B cell (primary cell): Measurements from ENCODE around the gene PHKA2. TPM values are rescaled to one million over a fixed set of nuclear protein-coding genes. Genes with fewer than 3 reads are reported as not detected.

Experiments used
- ATAC-seq: fragments of 200-7000 bp; cut with Tn5 transposase; one replicate; pipeline ENCODE4 v1.10.0; 2021; ENCODE audit warnings: low read depth, mild to moderate bottlenecking, moderate number of reproducible peaks, moderate library complexity
- CTCF ChIA-PET: fragments of 350-600 bp; sonication (Branson Sonifier 250); formaldehyde crosslinking; loops from one replicate; lab custom pipeline; 2021; ENCODE audit warnings: antibody characterized with exemption, inconsistent platforms; lab: Charles Lee
- POLR2A ChIA-PET: fragments of 350-600 bp; sonication (Branson Sonifier 250); formaldehyde crosslinking; loops from one replicate; lab custom pipeline; 2021; ENCODE audit warnings: antibody characterized with exemption; lab: Charles Lee
- DNase-seq: peaks from one replicate; pipeline ENCODE4 v3.0.0; 2013
- H2AFZ ChIP-seq: 2 replicates; pipeline ENCODE4 v1.6.1; 2012; ENCODE audit warnings: mild to moderate bottlenecking, low read depth, low read length; ENCODE audit not compliant: insufficient read depth, poor library complexity, severe bottlenecking
- H3K27ac ChIP-seq, 2 donors: 1 replicate in 1 of 2; 2 replicates in 1 of 2; pipeline ENCODE4 v1.5.1; 2012 to 2013; ENCODE audit warnings: low read length in 2 of 2, mild to moderate bottlenecking in 2 of 2, moderate library complexity in 1 of 2
- H3K27me3 ChIP-seq, 4 experiments: fragments of 200-600 bp in 1 of 4; sonication (generic) in 1 of 4; replicated peaks in 1 of 4; 1 replicate in 2 of 4; 2 replicates in 2 of 4; pipeline versions ENCODE4 v1.6.1 to v1.7.0; 2013 to 2016; ENCODE audit warnings: low read length in 3 of 4, mild to moderate bottlenecking in 2 of 4, mixed read lengths in 1 of 4, moderate library complexity in 1 of 4; ENCODE audit not compliant: insufficient read depth in 4 of 4, control insufficient read depth in 3 of 4; ENCODE audit errors: control extremely low read depth in 1 of 4
- H3K36me3 ChIP-seq, 2 experiments: replicated peaks in 1 of 2; 1 replicate in 1 of 2; 2 replicates in 1 of 2; pipeline versions ENCODE4 v1.6.1 to v1.7.1; 2013; ENCODE audit warnings: low read length in 1 of 2; ENCODE audit not compliant: insufficient read depth in 2 of 2, control insufficient read depth in 1 of 2; ENCODE audit errors: control extremely low read depth in 1 of 2, extremely low read depth in 1 of 2
- H3K4me1 ChIP-seq, 2 donors: fragments of 200-600 bp in 1 of 2; sonication (generic) in 1 of 2; 1 replicate in 1 of 2; 2 replicates in 1 of 2; pipeline versions ENCODE4 v1.5.1 to v1.6.1; 2013 to 2017; ENCODE audit warnings: low read length in 2 of 2; ENCODE audit not compliant: control insufficient read depth in 2 of 2, insufficient read depth in 2 of 2
- H3K4me2 ChIP-seq: replicated peaks from 2 replicates; pipeline ENCODE3; 2012; ENCODE audit warnings: mild to moderate bottlenecking, low read depth, low read length; ENCODE audit not compliant: poor library complexity, severe bottlenecking
- H3K4me3 ChIP-seq, 5 experiments: fragments of 200-600 bp in 1 of 5; sonication (generic) in 1 of 5; 1 replicate in 3 of 5; 2 replicates in 2 of 5; pipeline versions ENCODE4 v1.5.1 to v1.7.0; 2011 to 2016; ENCODE audit warnings: low read length in 4 of 5, mild to moderate bottlenecking in 4 of 5, low read depth in 2 of 5, control low read depth in 1 of 5, moderate library complexity in 1 of 5; ENCODE audit not compliant: insufficient read depth in 1 of 5; ENCODE audit errors: control extremely low read depth in 1 of 5, extremely low read depth in 1 of 5
- H3K79me2 ChIP-seq: fragments of 200-600 bp; sonication (generic); one replicate; pipeline ENCODE4 v1.6.0; 2016; ENCODE audit warnings: low read length; ENCODE audit not compliant: control insufficient read depth, insufficient read depth
- H3K9ac ChIP-seq: fragments of 200-600 bp; sonication (generic); 2 replicates; pipeline ENCODE4 v1.6.1; 2017; ENCODE audit warnings: mild to moderate bottlenecking, low read length, moderate library complexity
- H3K9me3 ChIP-seq, 3 donors: one replicate each; pipeline versions ENCODE4 v1.6.1 to v1.7.1; 2013; ENCODE audit warnings: low read length in 2 of 3; ENCODE audit not compliant: control insufficient read depth in 2 of 3, insufficient read depth in 1 of 3; ENCODE audit errors: control extremely low read depth in 1 of 3
- H4K20me1 ChIP-seq: 2 replicates; pipeline ENCODE4 v1.6.0; 2012; ENCODE audit warnings: mild to moderate bottlenecking, low read length; ENCODE audit not compliant: insufficient read depth, control insufficient read depth, poor library complexity, severe bottlenecking
- H3K27ac Mint-ChIP-seq: one replicate; pipeline ENCODE4 v1.8.0; 2021; ENCODE audit warnings: mixed read lengths
- H3K27me3 Mint-ChIP-seq: one replicate; pipeline ENCODE4 v1.8.0; 2021; ENCODE audit warnings: mixed read lengths
- H3K4me1 Mint-ChIP-seq: one replicate; pipeline ENCODE4 v1.8.0; 2021; ENCODE audit warnings: mixed read lengths
- H3K4me3 Mint-ChIP-seq: one replicate; pipeline ENCODE4 v1.8.0; 2021; ENCODE audit warnings: mixed read lengths
- H3K9me3 Mint-ChIP-seq: one replicate; pipeline ENCODE4 v1.8.0; 2022; ENCODE audit warnings: mixed read lengths; ENCODE audit not compliant: insufficient read depth
- CTCF ChIP-seq: fragments of 200-600 bp; IDR thresholded peaks from one replicate; pipeline ENCODE4 v1.8.0; 2022; ENCODE audit warnings: antibody characterized with exemption, mild to moderate bottlenecking
- EZH2 ChIP-seq: IDR thresholded peaks from 2 replicates; pipeline ENCODE4 v1.6.1; 2012; ENCODE audit warnings: borderline replicate concordance, low read depth, mild to moderate bottlenecking, moderate library complexity, low read length; ENCODE audit not compliant: insufficient read depth, poor library complexity, severe bottlenecking
- WGBS: methylation state at CpG from one replicate; pipeline ENCODE4 v1.1.5; 2013; ENCODE audit warnings: missing lambda C conversion rate; ENCODE audit not compliant: insufficient coverage; 5-methylcytosine and 5-hydroxymethylcytosine counted together
- intact Hi-C: fragments of 100-400 bp; cut with micrococcal nuclease; formaldehyde crosslinking; loops from one replicate; pipeline ENCODE4 v1.10.0; 2022
- polyA plus RNA-seq: library from polyadenylated mRNA; depleted of rRNA; stranded (reverse); fragments of >200 nt; gene quantifications from 2 replicates; pipeline ENCODE4 v1.2.3, GENCODE V29; 2012
- total RNA-seq, 2 donors: library from RNA; stranded (reverse); fragments of 120-200 nt in 1 of 2; gene quantifications; 1 replicate in 1 of 2; 2 replicates in 1 of 2; pipeline versions ENCODE4 v1.2.3 to v1.2.4, GENCODE V29; 2013 to 2022

The PHKA2 gene
- total and polyA plus RNA-seq, 2 donors (not counting 1 experiment from before 2014, with no cell fraction given), result 54.6 to 60.6 TPM

- POLR2A ChIA-PET, result no interaction called here
- H3K27ac Mint-ChIP-seq, result peak overlapping the region; percentile 79
- no peak for ATAC-seq
Observed at GRCh38 chrX:18888281-18888680, 95.6 kb downstream of the PHKA2 start.

More at GRCh38 chrX:18888281-18888680, 95.6 kb downstream of the PHKA2 start:
- H3K9me3 ChIP-seq, result no peaks in the 10 kb centered on the region
- no peak overlapping the region for H3K9ac ChIP-seq
- TF ChIP-seq CTCF (no peak), EZH2 (no peak)
- H3K4me3 ChIP-seq, result no peak overlapping the region
- CTCF ChIA-PET, result interaction anchor here (0.8 to 1.2 kb wide), 2 partner anchors 445 to 463 kb away, joined by 3 read pairs; no protein-coding TSS in a partner anchor
- no peak overlapping the region for H3K27ac ChIP-seq
- no peak for DNase-seq
- 100% methylated on average over 2 of the region's 4 CpGs for WGBS
- no peaks in the 10 kb centered on the region for H3K36me3 ChIP-seq
- no peaks in the 10 kb centered on the region for H3K9me3 Mint-ChIP-seq
- H3K4me1 ChIP-seq, result peaks cover 14 to 20% of the 10 kb centered on the region in 2 donors
- H3K27me3 ChIP-seq, result no peaks in the 10 kb centered on the region
- H3K4me1 Mint-ChIP-seq, result peaks cover 24% of the 10 kb centered on the region
- no peaks in the 10 kb centered on the region for H3K27me3 Mint-ChIP-seq
- no peaks in the 10 kb centered on the region for H4K20me1 ChIP-seq
- intact Hi-C loops, result loop anchor here (5.0 kb wide), 1 partner anchor 444 kb away; no protein-coding TSS in a partner anchor
- H2AFZ ChIP-seq, result no peak overlapping the region
- H3K4me3 Mint-ChIP-seq, result no peak overlapping the region
- no peaks in the 10 kb centered on the region for H3K79me2 ChIP-seq
- H3K4me2 ChIP-seq, result no peak overlapping the region
